ENCODE results near the gene ZNF479.
"Not testable (repeated sequence)": the region's sequence is repeated elsewhere in the genome, so short reads cannot be mapped to it uniquely, and the experiment has no call there.

Gene ZNF479

DNA sequence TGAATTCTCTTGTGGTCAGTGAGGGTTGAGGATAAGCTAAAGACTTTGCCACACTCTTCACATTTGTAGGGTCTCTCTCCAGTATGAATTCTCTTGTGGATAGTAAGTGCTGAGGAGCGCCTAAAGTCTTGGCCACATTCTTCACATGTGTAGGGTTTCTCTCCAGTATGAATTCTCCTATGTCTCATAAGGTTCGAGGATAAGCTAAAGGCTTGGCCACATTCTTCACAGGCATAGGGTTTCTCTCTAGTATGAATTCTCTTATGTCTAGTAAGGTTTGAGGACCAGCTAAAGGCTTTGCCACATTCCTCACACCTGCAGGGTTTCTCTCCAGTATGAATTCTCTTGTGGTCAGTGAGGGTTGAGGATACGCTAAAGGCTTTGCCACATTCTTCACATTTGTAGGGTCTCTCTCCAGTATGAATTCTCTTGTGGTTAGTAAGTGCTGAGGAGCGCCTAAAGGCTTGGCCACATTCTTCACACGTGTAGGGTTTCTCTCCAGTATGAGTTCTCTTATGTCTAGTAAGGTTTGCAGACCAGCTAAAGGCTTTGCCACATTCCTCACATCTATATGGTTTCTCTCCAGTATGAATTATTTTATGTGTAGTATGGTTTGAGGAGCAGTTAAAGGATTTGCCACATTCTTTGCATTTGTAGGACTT, 12.0 kb downstream of the ZNF479 start:
- 75% methylated on average over 1 of the region's 5 CpGs for WGBS
- peaks cover 23% of the 10 kb centered on the region for H3K9me3 ChIP-seq (ENCODE audit: control insufficient read depth, low read length)

More for the DNA sequence above, 12.0 kb downstream of the ZNF479 start:
- H2BK5ac ChIP-seq (ENCODE audit: low read depth, low read length, poor library complexity, severe bottlenecking); H3K79me1 ChIP-seq (replicated peaks; ENCODE audit: low read length, poor library complexity, severe bottlenecking); H2AFZ ChIP-seq (ENCODE audit: low read depth, low read length); H3K4me2 ChIP-seq (ENCODE audit: low read length, poor library complexity, severe bottlenecking); H3K23ac ChIP-seq (ENCODE audit: low read length in 2 of 2); H2BK15ac ChIP-seq (ENCODE audit: low read depth, poor library complexity, severe bottlenecking); H3K14ac ChIP-seq (ENCODE audit: low read length in 2 of 2); H2BK12ac ChIP-seq (ENCODE audit: low read length in 2 of 2); DNase-seq; H3K4ac ChIP-seq (ENCODE audit: low read depth in 1 of 2, low read length in 2 of 2); H3K18ac ChIP-seq (ENCODE audit: low read depth in 1 of 2, low read length in 2 of 2); H3K9ac ChIP-seq (ENCODE audit: low read length); H2BK120ac ChIP-seq (ENCODE audit: low read depth, low read length); H4K8ac ChIP-seq (ENCODE audit: low read length); H3K36me3 ChIP-seq (ENCODE audit: control insufficient read depth in 1 of 2, insufficient read depth in 2 of 2, low read depth in 1 of 2, low read length in 2 of 2); H3K4me1 ChIP-seq (ENCODE audit: control insufficient read depth, insufficient read depth, low read depth, low read length); H4K91ac ChIP-seq (ENCODE audit: low read length); H3K4me3 ChIP-seq (ENCODE audit: insufficient read depth in 1 of 2, low read depth in 1 of 2, low read length in 2 of 2); H2AK5ac ChIP-seq (ENCODE audit: low read length, severe bottlenecking); H3K27me3 ChIP-seq (ENCODE audit: control insufficient read depth in 1 of 2, insufficient read depth in 1 of 2, low read length in 2 of 2); H3K27ac ChIP-seq (ENCODE audit: low read length, poor library complexity, severe bottlenecking): not testable (repeated sequence)

Data from mesenchymal stem cell (in vitro differentiated cells and primary cell).